Suprapubic skin (tissue), 4 donors: Measurements from ENCODE around the gene SVEP1.

ENCODE experiments used
- EP300 ChIP-seq: sonication (generic); formaldehyde crosslinking; IDR thresholded peaks from one replicate; pipeline ENCODE4 v1.6.1; 2017; ENCODE audit warnings: antibody characterized with exemption
- POLR2AphosphoS5 ChIP-seq, 3 donors: sonication (generic); formaldehyde crosslinking; IDR thresholded peaks; one replicate each; pipeline ENCODE4 v1.6.1; 2017; ENCODE audit warnings: antibody characterized with exemption in 3 of 3
- TF ChIP-seq, protein P1 (sequence below), 2 donors: fragments of 200-600 bp in 1 of 2; fragments of 450-650 bp in 1 of 2; sonication (generic) in 1 of 2; IDR thresholded peaks; one replicate each; pipeline ENCODE4 v1.5.1; 2016 to 2019; ENCODE audit warnings: antibody characterized with exemption in 2 of 2, mild to moderate bottlenecking in 1 of 2, moderate library complexity in 1 of 2

- no peak for TF ChIP-seq POLR2AphosphoS5 (IDR thresholded peaks at IDR 0.05)
- TF ChIP-seq, protein P1, sequence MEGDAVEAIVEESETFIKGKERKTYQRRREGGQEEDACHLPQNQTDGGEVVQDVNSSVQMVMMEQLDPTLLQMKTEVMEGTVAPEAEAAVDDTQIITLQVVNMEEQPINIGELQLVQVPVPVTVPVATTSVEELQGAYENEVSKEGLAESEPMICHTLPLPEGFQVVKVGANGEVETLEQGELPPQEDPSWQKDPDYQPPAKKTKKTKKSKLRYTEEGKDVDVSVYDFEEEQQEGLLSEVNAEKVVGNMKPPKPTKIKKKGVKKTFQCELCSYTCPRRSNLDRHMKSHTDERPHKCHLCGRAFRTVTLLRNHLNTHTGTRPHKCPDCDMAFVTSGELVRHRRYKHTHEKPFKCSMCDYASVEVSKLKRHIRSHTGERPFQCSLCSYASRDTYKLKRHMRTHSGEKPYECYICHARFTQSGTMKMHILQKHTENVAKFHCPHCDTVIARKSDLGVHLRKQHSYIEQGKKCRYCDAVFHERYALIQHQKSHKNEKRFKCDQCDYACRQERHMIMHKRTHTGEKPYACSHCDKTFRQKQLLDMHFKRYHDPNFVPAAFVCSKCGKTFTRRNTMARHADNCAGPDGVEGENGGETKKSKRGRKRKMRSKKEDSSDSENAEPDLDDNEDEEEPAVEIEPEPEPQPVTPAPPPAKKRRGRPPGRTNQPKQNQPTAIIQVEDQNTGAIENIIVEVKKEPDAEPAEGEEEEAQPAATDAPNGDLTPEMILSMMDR (IDR thresholded peaks at IDR 0.05), result no peak
- TF ChIP-seq EP300, result no peak
Measured at GRCh38 chr9:110343551-110343950, 236.0 kb downstream of the SVEP1 start.
